HG02623 (cell line): Measurements from ENCODE around the gene CLIC1.
"Not testable (repeated sequence)": the region's sequence is repeated elsewhere in the genome, so short reads cannot be mapped to it uniquely, and the experiment has no call there.

Source experiments
- ATAC-seq: cut with Tn5 transposase; IDR thresholded peaks from one replicate; pipeline ENCODE4 v1.9.1; 2021; ENCODE audit warnings: moderate library complexity; ENCODE audit not compliant: unreplicated experiment

The CLIC1 gene

DNA sequence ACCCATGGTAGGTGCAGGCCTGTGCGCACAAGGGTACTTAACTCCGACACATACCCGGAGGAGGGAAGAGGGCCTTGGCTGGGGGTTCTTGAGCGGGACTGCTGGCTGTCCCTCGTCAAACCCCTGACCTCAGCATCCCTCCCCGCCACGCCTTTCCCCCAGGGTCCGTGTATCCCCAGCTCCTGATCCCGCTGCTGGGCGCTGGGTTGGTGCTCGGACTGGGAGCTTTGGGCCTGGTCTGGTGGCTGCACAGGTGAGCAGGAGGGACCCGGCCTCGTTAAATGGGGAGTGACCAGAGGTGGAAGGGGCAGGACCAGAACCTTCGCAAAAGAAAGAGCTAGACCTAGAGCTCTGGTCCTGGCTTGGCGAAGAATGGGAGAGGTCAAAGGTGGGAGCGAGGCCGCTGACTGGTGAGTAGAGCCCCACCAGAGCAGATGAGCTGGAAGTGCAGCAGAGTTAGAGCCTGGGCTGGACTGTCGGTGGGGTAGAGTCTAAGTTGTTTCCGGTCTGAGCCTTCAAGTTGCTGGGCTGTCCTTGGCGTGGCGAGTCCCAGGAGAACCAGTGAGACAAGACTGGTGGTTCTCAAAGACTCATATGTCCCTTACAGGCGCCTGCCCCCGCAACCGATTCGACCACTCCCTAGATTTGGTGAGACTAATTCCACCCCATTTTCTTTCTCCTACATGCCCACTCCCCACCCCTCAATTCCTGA, 12.2 kb downstream of the CLIC1 start:
- no peak for ATAC-seq

DNA sequence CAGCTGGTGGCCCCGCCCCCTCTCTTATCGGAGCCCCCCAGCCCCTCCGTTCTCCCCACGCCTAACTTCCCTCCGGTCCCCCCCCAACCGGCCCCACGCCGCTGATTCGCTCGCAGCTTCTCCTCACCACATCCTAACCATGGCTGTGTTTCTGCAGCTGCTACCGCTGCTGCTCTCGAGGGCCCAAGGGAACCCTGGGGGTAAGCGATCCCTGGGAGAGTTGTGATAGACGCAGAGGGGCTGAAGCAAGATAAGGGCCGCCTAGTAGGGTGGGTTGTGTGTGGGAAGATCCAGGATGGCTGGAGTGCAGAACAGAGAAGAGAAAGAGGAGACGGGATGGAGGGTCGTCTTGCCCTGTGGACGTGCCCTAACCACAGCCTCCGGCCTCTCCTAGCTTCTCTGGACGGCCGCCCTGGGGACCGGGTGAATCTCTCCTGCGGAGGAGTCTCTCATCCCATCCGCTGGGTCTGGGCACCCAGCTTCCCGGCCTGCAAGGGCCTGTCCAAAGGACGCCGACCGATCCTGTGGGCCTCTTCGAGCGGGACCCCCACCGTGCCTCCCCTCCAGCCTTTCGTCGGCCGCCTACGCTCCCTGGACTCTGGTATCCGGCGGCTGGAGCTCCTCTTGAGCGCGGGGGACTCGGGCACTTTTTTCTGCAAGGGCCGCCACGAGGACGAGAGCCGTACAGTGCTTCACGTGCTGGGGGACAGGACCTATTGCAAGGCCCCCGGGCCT, 12.9 kb downstream of the CLIC1 start, which contains the start of gene MPIG6B:
TSS of gene MPIG6B (plus strand) at position 129 of the 735 bp plus-strand sequence. CDS start at position 140, 11 bp downstream.
- ATAC-seq, result no peak

DNA sequence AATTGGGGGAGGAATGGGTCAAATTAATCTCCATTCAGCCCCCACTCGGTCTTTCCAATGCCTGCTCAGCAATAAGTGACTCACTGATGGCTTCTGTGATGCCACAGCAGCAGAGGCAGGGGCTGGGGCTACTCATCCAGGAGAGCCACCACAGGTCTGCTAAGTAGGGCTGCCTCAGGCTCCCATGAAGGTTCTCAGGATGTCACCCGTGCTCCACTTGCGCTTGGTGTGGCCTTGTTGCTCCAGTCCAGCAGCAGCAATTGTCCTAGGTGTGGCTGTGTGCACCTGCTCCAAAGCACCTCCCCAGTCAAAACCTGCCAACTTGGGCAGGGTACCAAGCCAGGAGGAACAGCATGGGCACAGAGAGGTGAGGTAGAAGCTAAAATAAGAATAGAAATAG, 14.2 kb downstream of the CLIC1 start:
- no peak for ATAC-seq

DNA sequence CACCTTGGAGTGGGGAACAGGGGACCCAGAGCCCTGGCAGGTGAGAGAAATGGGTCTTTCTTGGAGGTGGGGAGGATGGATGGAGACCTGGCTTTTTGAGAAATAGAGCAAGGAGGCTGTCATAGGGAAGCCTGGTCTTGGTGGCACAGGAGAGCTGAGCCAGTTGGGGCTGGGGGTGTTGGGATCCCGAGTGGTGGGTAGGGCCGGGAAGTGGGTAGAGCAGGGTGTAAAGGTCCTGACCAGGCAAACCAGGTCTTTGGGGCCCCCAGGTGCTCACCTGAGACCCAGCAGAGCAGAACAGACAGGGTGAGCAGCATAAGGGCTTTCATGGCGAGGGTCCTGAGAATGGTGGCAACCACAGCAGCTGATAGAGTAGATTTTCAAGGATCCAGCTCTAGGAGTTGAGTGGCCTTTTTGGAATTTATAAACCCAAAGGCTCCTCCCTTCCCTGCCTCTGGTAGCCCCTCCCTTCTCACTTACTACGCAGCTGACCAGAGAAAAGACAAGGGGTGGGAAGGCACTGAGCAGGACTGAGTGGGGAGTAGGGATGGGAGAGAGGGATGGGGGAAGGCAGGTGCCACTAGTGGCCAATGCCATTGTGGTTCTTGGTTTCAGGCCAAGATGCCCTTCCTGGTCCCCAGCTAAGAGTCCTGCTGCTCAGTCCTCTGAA, 14.8 kb downstream of the CLIC1 start, which contains the start of gene LY6G6C:
TSS of gene LY6G6C (minus strand) at position 396 of the 670 bp plus-strand sequence. CDS start at position 329, 67 bp downstream.
- no peak for ATAC-seq

DNA sequence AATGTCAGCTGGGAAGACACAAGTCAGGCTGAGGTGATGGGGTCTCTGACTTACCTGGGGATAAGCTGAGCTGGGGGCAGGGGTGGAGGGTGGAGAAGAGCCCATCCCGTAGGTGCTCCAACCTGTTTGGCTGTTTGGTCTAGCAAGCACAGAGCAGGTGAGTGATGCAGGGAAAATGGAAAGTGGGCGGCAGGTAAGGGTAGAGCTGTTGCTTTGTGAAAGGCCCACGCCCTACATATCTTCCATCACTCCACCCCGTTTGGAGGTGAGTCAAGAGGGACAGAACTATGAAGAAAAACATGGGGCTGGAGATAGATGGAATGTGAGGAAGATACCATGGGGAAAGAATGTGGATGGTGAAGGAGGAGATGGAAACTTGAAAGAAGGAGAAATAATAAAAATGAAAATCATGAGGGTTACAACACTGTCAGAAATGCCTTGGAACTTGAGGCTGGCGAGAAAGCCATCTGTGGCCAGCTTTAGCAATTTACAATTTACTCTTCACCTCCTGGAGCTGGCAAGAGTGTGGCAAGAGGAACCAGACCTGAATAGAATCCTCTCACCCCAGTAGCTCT, 16.0 kb downstream of the CLIC1 start:
- ATAC-seq, result no peak

DNA sequence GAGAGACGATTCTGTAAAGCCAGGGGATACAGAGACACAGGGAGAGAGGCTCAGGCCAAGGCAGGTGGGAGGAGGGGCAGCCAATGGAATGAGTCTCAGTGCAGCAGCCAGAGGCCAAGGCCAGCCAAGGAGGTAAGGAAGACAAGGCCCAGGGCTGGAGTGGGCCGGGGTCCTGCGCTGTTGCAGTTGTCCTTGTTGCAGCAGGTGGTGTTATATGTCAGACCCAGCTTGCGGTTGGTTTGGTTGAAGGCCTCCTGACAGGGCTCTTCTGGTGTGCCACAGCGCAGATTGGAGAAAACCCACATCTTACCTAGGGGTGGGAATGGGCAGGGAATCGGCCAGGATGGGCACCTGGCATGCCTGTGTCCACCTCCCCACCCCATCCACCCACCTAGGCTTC, 17.3 kb downstream of the CLIC1 start:
- ATAC-seq, result no peak

DNA sequence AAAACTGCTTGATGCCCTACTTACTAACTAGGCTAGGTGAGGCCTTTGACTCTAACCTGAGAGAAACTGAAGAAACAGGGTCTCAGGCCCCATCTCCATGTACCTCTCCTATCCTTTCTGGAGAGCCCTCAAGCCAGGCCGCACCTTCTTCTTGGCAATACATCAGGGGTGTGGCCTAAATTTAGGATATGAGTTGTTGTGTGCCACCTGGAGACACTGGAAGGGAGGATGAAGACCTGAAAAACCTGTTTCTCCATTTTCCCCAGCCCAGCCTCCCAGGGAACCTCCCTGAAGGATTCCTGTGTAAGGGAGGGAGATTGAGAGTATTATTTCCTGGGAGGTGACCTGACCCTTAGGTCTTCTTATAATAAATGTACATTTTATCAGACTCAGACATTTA, 18.1 kb downstream of the CLIC1 start:
- no peak for ATAC-seq

DNA sequence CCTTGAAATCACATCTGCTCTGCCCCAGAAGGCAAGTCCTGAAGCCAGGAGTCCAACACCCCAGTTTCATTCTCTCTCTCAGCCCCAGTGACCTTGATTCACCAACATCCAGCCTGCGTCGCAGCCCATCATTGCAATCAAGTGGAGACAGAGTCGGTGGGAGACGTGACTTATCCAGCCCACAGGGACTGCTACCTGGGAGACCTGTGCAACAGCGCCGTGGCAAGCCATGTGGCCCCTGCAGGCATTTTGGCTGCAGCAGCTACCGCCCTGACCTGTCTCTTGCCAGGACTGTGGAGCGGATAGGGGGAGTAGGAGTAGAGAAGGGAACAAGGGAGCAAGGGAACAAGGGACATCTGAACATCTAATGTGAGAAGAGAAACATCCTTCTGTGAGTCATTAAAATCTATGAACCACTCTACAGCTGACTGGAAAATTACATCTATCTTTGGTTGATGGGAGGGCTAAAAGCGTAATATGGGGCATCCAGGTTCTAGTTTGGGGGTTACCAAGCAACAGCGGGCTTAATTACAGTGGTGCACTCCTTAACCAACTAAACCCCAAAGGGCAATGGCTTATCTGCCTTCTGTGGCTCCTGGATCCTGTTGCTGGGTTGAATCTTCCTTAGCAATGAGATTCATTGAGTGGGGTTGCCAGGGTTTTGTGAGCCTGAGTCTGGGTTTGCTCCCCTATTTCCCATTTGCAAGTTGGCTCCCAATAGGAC, 18.7 kb downstream of the CLIC1 start:
- no peak for ATAC-seq

DNA sequence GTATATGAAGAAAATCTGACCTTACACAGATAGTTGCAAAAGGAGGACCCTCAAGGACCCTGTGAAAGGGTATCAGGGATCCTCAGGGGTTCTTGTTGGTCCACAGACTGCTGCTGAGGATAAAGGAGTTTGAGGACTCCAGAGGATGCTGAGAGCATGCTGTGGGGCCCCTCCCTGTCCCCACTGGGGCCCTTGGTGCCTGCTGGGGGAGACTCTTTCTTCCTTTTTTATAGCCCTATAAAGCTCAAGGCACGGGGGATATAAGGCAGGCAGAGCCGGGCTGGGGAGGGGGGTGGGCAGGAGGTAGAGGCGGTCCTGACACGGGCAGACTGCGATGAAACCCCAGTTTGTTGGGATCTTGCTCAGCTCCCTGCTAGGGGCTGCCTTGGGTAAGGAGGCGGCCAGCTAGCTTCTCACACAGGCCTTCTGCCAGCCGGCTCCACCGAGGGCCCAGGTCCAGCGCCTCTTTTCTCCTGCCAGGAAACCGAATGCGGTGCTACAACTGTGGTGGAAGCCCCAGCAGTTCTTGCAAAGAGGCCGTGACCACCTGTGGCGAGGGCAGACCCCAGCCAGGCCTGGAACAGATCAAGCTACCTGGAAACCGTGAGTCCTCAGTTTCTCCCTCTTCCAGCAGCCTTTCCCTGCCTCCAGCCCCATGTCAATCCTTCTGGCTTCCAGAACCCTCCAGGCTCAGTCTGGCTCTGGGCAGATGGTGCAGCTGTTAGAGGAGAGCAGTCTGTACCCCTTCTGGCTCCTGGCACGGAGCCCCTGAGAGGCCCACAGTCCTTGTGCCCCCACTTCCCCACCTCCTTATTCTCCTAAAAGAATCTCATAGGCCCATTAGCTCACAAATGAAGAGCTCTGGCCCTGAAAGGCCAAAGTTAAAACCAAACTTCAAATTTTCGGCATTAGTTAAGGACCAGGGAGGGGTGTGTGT, 21.0 kb downstream of the CLIC1 start, which contains the start of gene LY6G6D:
TSS of gene LY6G6D (plus strand) at position 327 of the 937 bp plus-strand sequence. CDS start at position 335, 8 bp downstream.
- no peak for ATAC-seq

DNA sequence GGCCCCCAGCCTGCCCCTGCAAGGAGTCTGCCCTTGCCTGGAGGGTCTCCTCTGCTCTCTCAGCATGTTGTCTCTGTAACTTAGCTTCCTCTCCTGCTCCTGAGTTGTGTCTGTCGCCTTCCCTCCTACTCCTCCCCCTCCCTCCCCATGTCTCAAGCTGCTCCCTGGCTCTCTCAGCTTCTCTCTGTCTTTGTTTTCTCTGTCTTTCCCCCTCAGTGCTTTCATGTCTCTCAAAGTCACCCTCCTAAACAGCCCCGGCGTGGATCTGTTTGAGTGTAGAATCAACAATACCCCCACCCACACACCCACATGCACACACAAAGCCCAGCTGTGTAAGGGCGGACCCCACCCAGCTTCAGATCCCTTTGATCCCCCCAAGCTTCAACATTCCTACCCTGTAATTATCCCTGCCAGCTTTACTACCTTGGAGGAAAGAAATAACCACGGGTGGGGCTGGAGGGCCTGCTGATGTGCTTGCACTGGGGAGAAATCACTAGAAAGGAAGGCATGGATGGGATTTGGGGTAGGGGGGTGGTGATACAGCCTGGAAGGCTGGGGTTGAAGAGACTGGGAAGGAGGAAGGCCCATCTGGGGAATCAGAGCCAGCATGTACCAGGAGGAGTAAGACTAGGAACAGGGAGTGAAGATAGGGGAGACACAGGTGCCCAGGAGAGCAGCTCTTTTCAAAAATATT, 22.2 kb downstream of the CLIC1 start:
- no peak for ATAC-seq

DNA sequence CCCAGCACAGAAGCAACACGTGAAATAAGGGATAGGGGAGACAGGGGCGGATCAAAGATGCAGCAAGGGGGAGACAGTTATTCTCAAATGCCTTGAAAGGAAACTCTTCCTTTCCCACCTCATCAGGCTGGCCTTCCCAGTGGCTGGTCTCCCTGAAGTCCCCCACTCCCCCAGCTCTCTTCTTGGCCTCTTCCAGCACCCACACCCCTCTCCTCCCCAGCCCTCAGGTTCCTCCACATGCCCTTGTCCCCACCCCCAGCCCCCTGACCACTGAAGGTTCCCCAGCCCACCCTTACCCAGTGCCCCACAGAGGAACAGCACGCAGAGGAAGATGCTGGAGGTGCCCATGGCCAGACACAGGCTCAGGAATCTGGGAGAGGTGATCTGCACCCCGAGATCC, 22.9 kb downstream of the CLIC1 start:
- ATAC-seq, result no peak

DNA sequence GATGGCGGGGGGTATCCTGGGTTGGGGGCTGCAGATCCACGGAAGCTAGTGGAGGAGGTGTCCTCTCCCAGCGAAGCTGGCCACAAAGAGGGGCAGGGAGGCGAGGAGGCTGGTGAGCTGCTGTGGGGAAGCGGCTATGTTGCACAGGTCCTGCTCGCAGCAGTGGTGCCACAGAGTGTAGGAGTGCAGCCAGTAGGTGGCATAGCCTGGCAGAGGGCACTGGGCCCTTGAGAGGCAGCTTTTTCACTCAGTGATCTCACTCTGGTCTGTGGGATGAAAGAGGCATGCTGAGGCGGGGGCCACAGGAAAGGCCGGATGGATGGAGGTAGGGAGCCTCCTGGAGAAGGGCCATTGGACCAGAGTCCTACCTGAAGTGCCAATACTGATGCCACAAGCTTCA, 24.0 kb downstream of the CLIC1 start:
- no peak for ATAC-seq

DNA sequence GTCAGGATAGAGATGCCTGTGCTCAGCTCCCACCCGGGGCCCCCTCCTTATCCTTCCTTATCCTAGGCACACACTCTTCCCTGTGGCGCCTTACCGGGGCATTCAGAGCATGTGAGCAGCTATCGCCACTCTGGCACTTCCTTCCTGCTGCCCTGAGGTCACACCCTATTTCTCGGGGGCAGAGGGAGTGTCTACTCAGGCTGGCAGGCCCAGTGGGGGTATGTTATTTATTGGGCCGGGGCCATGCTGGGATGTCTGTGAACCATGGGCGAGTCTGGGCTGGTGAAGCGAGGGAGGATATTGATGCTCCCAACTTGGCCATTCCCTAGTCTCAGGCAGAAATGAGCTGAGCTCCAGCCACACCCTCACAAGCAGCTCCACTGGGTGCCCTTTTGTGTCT, 25.1 kb downstream of the CLIC1 start:
- no peak for ATAC-seq

DNA sequence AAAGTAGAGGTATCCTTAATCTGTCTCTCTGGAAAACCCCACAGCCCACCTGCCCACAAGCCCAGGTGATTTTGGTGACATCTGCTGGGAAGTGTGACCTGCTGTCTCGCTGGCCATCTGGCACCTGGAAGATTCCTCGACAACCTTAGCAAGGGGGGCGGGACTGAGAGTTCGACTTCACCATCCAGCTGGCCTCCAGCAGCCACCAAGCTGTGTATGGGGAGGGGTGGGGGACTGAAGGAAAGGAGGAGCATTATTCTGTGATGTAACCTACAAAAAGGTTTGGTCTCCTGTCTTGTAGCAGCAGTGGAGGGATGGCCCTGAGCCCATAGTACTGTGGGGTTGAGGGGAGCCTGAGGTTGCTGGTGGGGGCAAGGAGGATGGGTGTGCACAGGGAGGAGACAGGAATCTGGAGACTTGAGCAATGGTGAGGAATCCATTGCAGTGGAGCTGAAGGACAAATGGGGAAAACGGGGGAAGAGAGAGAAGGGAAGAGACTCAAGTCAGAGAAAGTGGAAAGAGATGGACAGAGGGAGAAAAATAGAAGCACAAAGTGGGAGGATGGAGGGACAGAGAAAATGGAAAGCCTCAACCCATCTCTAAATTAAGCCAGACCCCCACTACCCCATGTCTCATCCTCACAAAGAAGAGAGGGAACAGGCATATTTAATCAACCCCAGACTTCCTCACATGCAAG, 25.7 kb downstream of the CLIC1 start:
- no peak for ATAC-seq

DNA sequence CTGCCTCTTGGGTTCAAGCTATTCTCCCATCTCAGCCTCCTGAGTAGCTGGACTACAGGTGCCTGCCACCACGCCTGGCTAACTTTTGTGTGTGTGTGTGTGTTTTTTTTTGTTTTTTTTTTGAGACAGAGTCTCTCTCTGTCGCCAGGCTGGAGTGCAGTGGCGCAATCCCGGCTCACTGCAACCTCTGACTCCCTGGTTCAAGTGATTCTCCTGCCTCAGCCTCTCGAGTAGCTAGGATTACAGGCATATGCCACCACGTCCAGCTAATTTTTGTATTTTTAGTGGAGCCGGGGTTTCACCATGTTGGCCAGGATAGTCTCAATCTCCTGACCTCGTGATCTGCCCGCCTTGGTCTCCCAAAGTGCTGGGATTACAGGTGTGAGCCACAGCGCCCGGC, 27.2 kb downstream of the CLIC1 start:
- not testable (repeated sequence) for ATAC-seq

DNA sequence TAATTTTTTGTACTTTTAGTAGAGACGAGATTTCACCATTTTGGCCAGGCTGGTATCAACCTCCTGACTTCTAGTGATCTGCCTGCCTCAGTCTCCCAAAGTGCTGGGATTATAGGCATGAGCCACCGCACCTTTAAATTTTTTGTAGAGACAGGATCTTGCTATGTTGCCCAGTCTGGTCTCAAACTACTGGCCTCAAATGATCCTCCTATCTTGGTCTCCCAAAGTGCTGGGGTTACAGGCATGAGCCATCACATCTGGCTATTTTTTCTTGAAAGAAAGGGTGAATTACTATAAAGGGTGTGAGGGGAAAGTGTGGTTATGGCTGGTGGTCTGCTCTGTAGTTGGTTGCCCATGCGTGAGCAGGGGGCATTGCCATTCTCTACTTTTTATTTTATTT, 28.1 kb downstream of the CLIC1 start:
- ATAC-seq, result no peak

DNA sequence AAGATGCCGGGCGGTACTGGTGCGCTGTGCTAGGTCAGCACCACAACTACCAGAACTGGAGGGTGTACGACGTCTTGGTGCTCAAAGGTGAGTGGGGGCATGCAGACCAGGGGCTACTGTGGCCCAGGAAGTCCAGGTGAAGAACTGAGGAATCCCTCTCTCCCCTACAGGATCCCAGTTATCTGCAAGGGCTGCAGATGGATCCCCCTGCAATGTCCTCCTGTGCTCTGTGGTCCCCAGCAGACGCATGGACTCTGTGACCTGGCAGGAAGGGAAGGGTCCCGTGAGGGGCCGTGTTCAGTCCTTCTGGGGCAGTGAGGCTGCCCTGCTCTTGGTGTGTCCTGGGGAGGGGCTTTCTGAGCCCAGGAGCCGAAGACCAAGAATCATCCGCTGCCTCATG, 28.6 kb downstream of the CLIC1 start:
- ATAC-seq, result no peak

DNA sequence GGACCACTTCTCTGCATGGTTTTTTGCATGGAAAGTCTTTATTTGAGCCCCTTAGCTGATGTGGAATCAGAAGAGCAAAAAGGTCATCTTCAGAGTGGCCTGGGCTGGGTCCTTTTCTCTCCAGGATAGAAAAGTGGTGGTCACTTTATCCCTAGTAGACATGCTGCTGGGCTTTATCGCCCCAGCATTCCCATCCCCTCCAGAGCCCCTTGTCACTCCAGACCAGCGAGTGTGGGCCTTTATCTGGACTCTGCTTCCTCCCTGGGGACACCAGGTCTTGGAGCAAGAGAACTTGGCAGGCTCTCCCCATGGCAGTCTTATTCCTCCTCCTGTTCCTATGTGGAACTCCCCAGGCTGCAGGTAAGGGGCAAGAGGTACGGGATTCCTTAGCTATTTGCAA, 29.7 kb downstream of the CLIC1 start, which contains the start of gene LY6G6F:
TSS of gene LY6G6F (plus strand) at position 268 of the 400 bp plus-strand sequence. CDS start at position 309, 41 bp downstream.
- ATAC-seq, result no peak
